K562 (cell line): ENCODE measurements around the gene DZIP1. TPM values are rescaled to one million over a fixed set of nuclear protein-coding genes. Genes with fewer than 3 reads are reported as not detected.

Experiments used
- ATAC-seq: fragments of 200-7000 bp; cut with Tn5 transposase; 3 replicates; pipeline ENCODE4 v1.9.1; 2020; ENCODE audit warnings: moderate library complexity
- BruUV-seq: library from RNA; stranded (reverse); fragments of 400-500 nt; replicated peaks from 2 replicates; lab custom pipeline; 2021; lab: Mats Ljungman, UMichigan
- CTCF ChIA-PET: fragments of 300-600 bp; formaldehyde crosslinking; extraction: SDS; loops from one replicate; lab custom pipeline; 2021; ENCODE audit warnings: low intra/inter-chr PET ratio; lab: Yijun Ruan, JAX
- POLR2A ChIA-PET: fragments of 300-600, 350-650 bp; sonication (Branson Sonifier 250); formaldehyde crosslinking; extraction: SDS; loops from one replicate; lab custom pipeline; 2021; ENCODE audit warnings: antibody characterized with exemption, inconsistent platforms; lab: Yijun Ruan, JAX
- DNase-seq, 4 experiments: peaks; one replicate each; pipeline versions ENCODE4 v3.0.0 to v3.0.0-alpha.2; 2011 to 2018; ENCODE audit warnings: low spot score in 3 of 4, mixed read lengths in 3 of 4; ENCODE audit errors: extremely low read depth in 1 of 4
- FAIRE-seq: peaks from 2 replicates; lab custom pipeline; 2011; peaks lifted over from hg19 to GRCh38; lab: Jason Lieb, UNC
- H2AFZ ChIP-seq: 2 replicates; pipeline ENCODE4 v1.6.0; 2011; ENCODE audit warnings: low read depth, low read length, control low read depth, inconsistent platforms
- H3K27ac ChIP-seq: fragments of 200-600 bp; 3 replicates; pipeline ENCODE4 v1.8.0; 2011; ENCODE audit warnings: low read depth, mild to moderate bottlenecking, control low read depth, inconsistent platforms, low read length, moderate library complexity, mixed read lengths; ENCODE audit errors: extremely low read depth
- H3K27me3 ChIP-seq, 2 experiments: fragments of 300-600 bp in 1 of 2; 2 replicates in 1 of 2; 3 replicates in 1 of 2; pipeline versions ENCODE4 v1.6.0 to v1.8.0; 2011; ENCODE audit warnings: inconsistent platforms in 2 of 2, low read length in 2 of 2, mild to moderate bottlenecking in 1 of 2, mixed read lengths in 1 of 2, moderate library complexity in 1 of 2; ENCODE audit not compliant: control insufficient read depth in 2 of 2, insufficient read depth in 2 of 2
- H3K36me3 ChIP-seq: fragments of 300-600 bp; 3 replicates; pipeline ENCODE4 v1.8.0; 2011; ENCODE audit warnings: mild to moderate bottlenecking, low read length, inconsistent platforms; ENCODE audit not compliant: control insufficient read depth, insufficient read depth
- H3K4me1 ChIP-seq, 2 experiments: fragments of 200-600 bp in 1 of 2; replicated peaks in 1 of 2; 2 replicates in 1 of 2; 3 replicates in 1 of 2; pipeline versions ENCODE4 v1.5.1 to v1.8.0; 2011; ENCODE audit warnings: inconsistent platforms in 2 of 2, low read length in 2 of 2, mild to moderate bottlenecking in 1 of 2, mixed read lengths in 1 of 2, moderate library complexity in 1 of 2; ENCODE audit not compliant: control insufficient read depth in 2 of 2, insufficient read depth in 2 of 2
- H3K4me2 ChIP-seq: 2 replicates; pipeline ENCODE4 v1.6.1; 2011; ENCODE audit warnings: low read length, control low read depth, inconsistent platforms, mixed read lengths; ENCODE audit not compliant: insufficient read depth
- H3K4me3 ChIP-seq: fragments of 200-600 bp; sonication (generic), shearing (Covaris generic); 2 replicates; pipeline ENCODE4 v1.5.1; 2016; ENCODE audit warnings: control low read depth, inconsistent platforms
- H3K79me2 ChIP-seq: fragments of 200-600 bp; 3 replicates; pipeline ENCODE4 v1.8.0; 2011; ENCODE audit warnings: low read length, inconsistent platforms; ENCODE audit not compliant: control insufficient read depth, insufficient read depth
- H3K9ac ChIP-seq, 2 experiments: 2 replicates each; pipeline versions ENCODE4 v1.6.0 to v1.6.1; 2011; ENCODE audit warnings: low read depth in 2 of 2, low read length in 2 of 2, control low read depth in 1 of 2, inconsistent platforms in 1 of 2, mild to moderate bottlenecking in 1 of 2, mixed read lengths in 1 of 2; ENCODE audit not compliant: insufficient read depth in 1 of 2
- H3K9me1 ChIP-seq: one replicate; pipeline ENCODE4 v1.6.0; 2011; ENCODE audit warnings: inconsistent platforms, mild to moderate bottlenecking, low read length, moderate library complexity; ENCODE audit not compliant: control insufficient read depth, insufficient read depth
- H3K9me3 ChIP-seq: replicated peaks from 2 replicates; pipeline ENCODE4 v1.5.1; 2011; ENCODE audit warnings: low read depth, low read length, inconsistent platforms; ENCODE audit not compliant: control insufficient read depth, insufficient read depth
- H4K20me1 ChIP-seq: replicated peaks from 2 replicates; pipeline ENCODE4 v1.6.1; 2011; ENCODE audit warnings: low read length, inconsistent platforms, mixed read lengths; ENCODE audit not compliant: control insufficient read depth, insufficient read depth
- ATF1 ChIP-seq, 2 experiments: fragments of 450-650 bp in 1 of 2; IDR thresholded peaks; 2 replicates each; pipeline ENCODE4 v1.6.1; 2016; ENCODE audit warnings: missing compliant biosample characterization in 1 of 2, missing genetic modification characterization in 1 of 2
- DACH1 ChIP-seq: fragments of 450-650 bp; IDR thresholded peaks from 2 replicates; pipeline ENCODE4 v1.6.1; 2018; ENCODE audit not compliant: partially characterized antibody
- HOMEZ ChIP-seq: fragments of 250-450 bp; sonication (Bioruptor Pico); IDR thresholded peaks from 2 replicates; pipeline ENCODE4 v1.4.0; 2020; ENCODE audit warnings: mild to moderate bottlenecking, moderate library complexity
- SMAD2 ChIP-seq: fragments of 150-350 bp; IDR thresholded peaks from 2 replicates; pipeline ENCODE4 v1.6.1; 2014; ENCODE audit warnings: low read depth, mild to moderate bottlenecking, low read length
- ZNF507 ChIP-seq: conservative IDR thresholded peaks from 2 replicates; pipeline ENCODE4 v1.6.1; 2017; ENCODE audit warnings: missing genetic modification characterization, missing compliant biosample characterization
- WGBS: fragments of 100-300 bp; shearing (Covaris generic); methylation state at CpG from one replicate; pipeline ENCODE4 v1.1.6; 2016; ENCODE audit warnings: low coverage, mixed read lengths; ENCODE audit not compliant: insufficient coverage; ENCODE audit errors: missing lambda C conversion rate; 5-methylcytosine and 5-hydroxymethylcytosine counted together
- in situ Hi-C: fragments of 300-500 bp; cut with MboI; formaldehyde crosslinking; loops from 4 replicates; pipeline ENCODE4 v1.15.0; 2018; ENCODE audit warnings: inconsistent platforms, mixed read lengths
- intact Hi-C: fragments of 100-400 bp; cut with micrococcal nuclease; formaldehyde crosslinking; loops from 2 replicates; pipeline ENCODE4 v1.14.2; 2022
- polyA plus RNA-seq, 8 experiments: library from polyadenylated mRNA; depleted of rRNA in 4 of 8; stranded (reverse) in 5 of 8; unstranded in 3 of 8; fragments of >200 nt; fragmentation: Nextera tagmentation in 2 of 8; fragmentation: Illumina TruSeq in 1 of 8; extraction: Ambion mirVana in 2 of 8; extraction: Trizol in 1 of 8; gene quantifications; 2 replicates each; pipeline versions ENCODE4 v1.2.1 to v1.2.3, GENCODE V29; 2011 to 2014; ENCODE audit warnings: inconsistent platforms in 1 of 8, missing spikeins in 1 of 8
- total RNA-seq, 7 experiments: library from RNA; depleted of rRNA in 6 of 7; stranded (reverse); fragments of >200 nt in 6 of 7; fragmentation: Illumina TruSeq in 2 of 7; extraction: Trizol in 2 of 7; gene quantifications; 2 replicates each; pipeline versions ENCODE4 v1.2.1 to v1.2.3, GENCODE V29; 2011 to 2021; ENCODE audit warnings: low replicate concordance in 1 of 7

The DZIP1 gene
- total and polyA plus RNA-seq, 9 of the 15 experiments (the other 6 are each of a cell fraction or from before 2014, with no cell fraction given): 0.07 TPM; not detected in 8

GRCh38 chr13:95541308-95541707 is 103.2 kb downstream of the DZIP1 start:
- FAIRE-seq (no peak), ATAC-seq (no peak), DNase-seq (no peak)
- ChIA-PET POLR2A (no interaction called here), CTCF (no interaction called here)
- Histone ChIP-seq H3K4me1 (no peaks in the 10 kb centered on the region; a peak in 1 of 5 replicates), H3K9me1 (no peaks in the 10 kb centered on the region), H3K79me2 (no peaks in the 10 kb centered on the region), H3K4me2 (no peak overlapping the region), H3K9me3 (no peaks in the 10 kb centered on the region), H3K4me3 (no peak overlapping the region), H3K36me3 (no peaks in the 10 kb centered on the region), H3K27ac (no peak overlapping the region), H3K27me3 (no peaks in the 10 kb centered on the region), H3K9ac (no peak overlapping the region), H4K20me1 (no peaks in the 10 kb centered on the region), H2AFZ (no peak overlapping the region)
- no TSS peak for BruUV-seq
- TF ChIP-seq ATF1 (CRISPR knock-in tag; IDR thresholded peaks at IDR 0.05) (no peak), ATF1 (tag; IDR thresholded peaks at IDR 0.05) (no peak), SMAD2 (no peak), HOMEZ (CRISPR knock-in tag) (no peak), ZNF507 (tag) (no peak), DACH1 (no peak)
- in situ Hi-C loops (loop anchor here (25.0 kb wide), 1 partner anchor 296 kb away; no protein-coding TSS in a partner anchor), intact Hi-C loops (no loop called here)
- WGBS: 14% methylated on average over 2 of the region's 2 CpGs
